ENCODE measurements around the gene UBALD1.

- TF ChIP-seq CTCF (conservative IDR thresholded peaks at IDR 0.05) (no peak), EZH2 (IDR thresholded peaks at IDR 0.05; ENCODE audit: low read depth) (no peak)
Measured at GRCh38 chr16:4641306-4641687, 26.6 kb upstream of the UBALD1 start.

All from PC-9 (cell line).